ENCODE measurements around the gene PSPN.
"Not testable (repeated sequence)": the region's sequence is repeated elsewhere in the genome, so short reads cannot be mapped to it uniquely, and the experiment has no call there.

Gene PSPN

DNA sequence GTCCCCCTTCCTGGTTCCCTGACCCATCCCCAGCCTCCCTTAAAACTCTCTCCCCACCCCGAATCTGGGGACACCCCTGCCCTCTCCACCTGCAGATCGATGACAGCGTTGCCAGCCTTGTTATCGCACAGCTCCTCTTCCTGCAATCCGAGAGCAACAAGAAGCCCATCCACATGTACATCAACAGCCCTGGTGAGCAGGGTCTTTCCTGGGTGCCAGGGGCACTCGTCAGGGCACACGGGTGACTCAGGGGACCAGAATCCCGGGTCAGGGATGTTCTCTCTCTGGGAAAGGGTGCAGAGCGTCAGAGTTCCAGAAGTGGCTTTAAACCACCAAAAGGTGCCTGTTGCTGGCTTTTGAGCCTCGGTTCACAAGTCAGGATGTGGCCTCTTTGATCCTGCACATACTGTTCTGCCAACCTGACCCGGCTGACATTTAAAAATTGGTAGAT lies 13.4 kb downstream of the PSPN start:
- no peak for DNase-seq (ENCODE audit: low read depth)
- TF ChIP-seq CTCF (conservative IDR thresholded peaks at IDR 0.05; ENCODE audit: low read depth, low read length): no peak
- H3K4me3 ChIP-seq (ENCODE audit: low read depth, low read length): peak overlapping the region; percentile 87

DNA sequence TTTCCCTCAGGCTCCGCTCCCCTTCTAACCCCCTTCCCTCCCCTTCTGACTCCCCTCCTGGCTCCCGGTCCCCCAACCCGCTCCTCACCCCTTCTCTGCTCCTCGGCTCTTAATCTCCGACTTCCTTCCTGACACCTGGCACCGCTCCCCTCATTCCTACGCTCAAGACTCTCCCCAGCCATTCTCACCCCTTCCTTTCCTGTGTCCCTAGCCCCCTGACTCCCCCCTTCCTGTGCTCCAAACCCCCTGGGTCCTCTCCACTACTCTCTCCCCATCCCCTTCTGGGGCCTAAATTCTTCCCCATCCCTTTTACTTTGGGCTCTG lies 13.7 kb downstream of the PSPN start:
- DNase-seq (ENCODE audit: low read depth): no peak
- TF ChIP-seq CTCF (conservative IDR thresholded peaks at IDR 0.05; ENCODE audit: low read depth, low read length): no peak
- H3K4me3 ChIP-seq (ENCODE audit: low read depth, low read length): peak overlapping the region; percentile 87

DNA sequence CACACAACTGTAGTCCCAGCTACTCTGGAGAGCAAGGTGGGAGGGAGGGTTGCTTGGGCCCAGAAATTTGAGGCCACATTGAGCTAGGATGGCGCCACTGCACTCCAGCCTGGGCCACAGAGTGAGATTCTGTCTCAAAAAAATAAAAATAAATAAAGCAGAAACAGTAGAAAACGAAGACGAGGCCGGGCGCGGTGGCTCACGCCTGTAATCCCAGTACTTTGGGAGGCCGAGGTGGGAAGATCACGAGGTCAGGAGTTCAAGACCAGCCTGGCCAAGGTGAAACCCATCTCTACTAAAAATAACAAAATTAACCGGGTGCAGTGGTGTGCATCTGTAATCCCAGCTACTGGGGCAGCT lies 14.9 kb downstream of the PSPN start:
- not testable (repeated sequence) for DNase-seq (ENCODE audit: low read depth)
- H3K4me3 ChIP-seq (ENCODE audit: low read depth, low read length): peak overlapping the region; percentile 87

- not testable (repeated sequence) for DNase-seq (ENCODE audit: low read depth); H3K4me3 ChIP-seq (ENCODE audit: low read depth, low read length)
Observed at GRCh38 chr19:6360445-6360844, 15.3 kb downstream of the PSPN start.

GRCh38 chr19:6359568-6360341 lies 16.0 kb downstream of the PSPN start:
- H3K4me3 ChIP-seq (ENCODE audit: low read depth, low read length): no peak overlapping the region
- TF ChIP-seq CTCF (conservative IDR thresholded peaks at IDR 0.05; ENCODE audit: low read depth, low read length): no peak
- no peak for DNase-seq (ENCODE audit: low read depth)

DNA sequence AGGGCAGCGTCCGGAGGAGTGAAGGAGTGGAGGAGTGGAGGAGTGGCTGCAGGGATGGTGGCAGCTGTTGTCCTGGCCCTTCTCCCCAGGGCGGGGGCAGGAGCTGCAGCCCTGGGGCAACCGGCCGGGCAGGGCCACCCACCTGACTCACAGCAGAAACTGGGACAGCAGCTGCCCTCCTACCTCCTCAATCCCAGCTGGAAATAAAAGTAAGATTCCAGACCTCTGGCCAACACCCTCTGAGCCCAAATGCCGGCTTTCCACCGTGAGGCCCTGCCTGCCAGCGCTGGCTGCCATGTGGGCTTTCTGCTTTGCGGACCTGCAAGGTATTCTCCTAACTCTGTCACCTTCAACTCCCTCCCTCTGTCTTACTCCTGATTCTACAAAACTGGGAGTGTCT lies 17.7 kb downstream of the PSPN start:
- no peak for TF ChIP-seq CTCF (conservative IDR thresholded peaks at IDR 0.05; ENCODE audit: low read depth, low read length)
- no peak for DNase-seq (ENCODE audit: low read depth)
- H3K4me3 ChIP-seq (ENCODE audit: low read depth, low read length): no peak overlapping the region

DNA sequence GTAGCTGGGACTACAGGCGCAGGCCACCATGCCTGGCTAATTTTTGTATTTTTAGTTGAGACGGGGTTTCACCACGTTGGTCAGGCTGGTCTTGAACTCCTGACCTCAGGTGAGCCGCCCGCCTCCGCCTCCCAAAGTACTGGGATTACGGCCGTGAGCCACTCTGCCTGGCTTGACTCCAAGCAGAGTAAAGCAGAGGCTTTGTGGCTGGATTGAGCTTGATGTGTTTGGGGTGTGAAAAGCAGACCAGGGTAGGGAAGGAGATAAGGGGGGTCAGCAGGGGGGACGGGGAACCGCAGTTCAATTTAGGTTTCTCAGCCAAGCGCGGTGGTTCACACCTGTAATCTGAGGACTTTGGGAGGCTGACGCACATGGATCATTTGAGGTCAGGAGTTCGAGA lies 18.6 kb downstream of the PSPN start:
- TF ChIP-seq CTCF (conservative IDR thresholded peaks at IDR 0.05; ENCODE audit: low read depth, low read length): no peak
- H3K4me3 ChIP-seq (ENCODE audit: low read depth, low read length): no peak overlapping the region
- no peak for DNase-seq (ENCODE audit: low read depth)

GRCh38 chr19:6355321-6356040 lies 20.3 kb downstream of the PSPN start:
- DNase-seq (ENCODE audit: low read depth); H3K4me3 ChIP-seq (ENCODE audit: low read depth, low read length): not testable (repeated sequence)
